ENCODE measurements around the gene SYT6. TPM values are rescaled to one million over a fixed set of nuclear protein-coding genes. Genes with fewer than 3 reads are reported as not detected.

Gene SYT6
- total and polyA plus RNA-seq, 10 of the 15 experiments (the other 5 are each of a cell fraction or from before 2014, with no cell fraction given) = 0.05 to 0.39 TPM; not detected in 8

GRCh38 chr1:114126261-114127095 is 27.2 kb downstream of the SYT6 start:
- peaks cover 6% of the 10 kb centered on the region for H3K4me1 ChIP-seq (ENCODE audit: control insufficient read depth, insufficient read depth, low read length)
- FAIRE-seq = no peak
- in situ Hi-C loops (cut with MboI) (no loop called here), intact Hi-C loops (cut with micrococcal nuclease; ENCODE audit: unreplicated experiment) (no loop called here)
- no TSS peak for BruUV-seq (replicated peaks)
- TF ChIP-seq SIX5 (IDR thresholded peaks at IDR 0.05; ENCODE audit: low read depth, low read length, severe bottlenecking) = no peak
- TF ChIP-seq TAF1 (IDR thresholded peaks at IDR 0.05; ENCODE audit: borderline replicate concordance, low read depth, low read length) = no peak
- no peak for TF ChIP-seq NR2F1 (conservative IDR thresholded peaks at IDR 0.05)
- 0 out of 2 replicates have a peak, but pooled peaks have one; percentile 18 for TF ChIP-seq RUNX3 (IDR thresholded peaks at IDR 0.05; ENCODE audit: low read length)
- TF ChIP-seq RAD51 (IDR thresholded peaks at IDR 0.05) = no peak
- no peaks in the 10 kb centered on the region for H3K36me3 ChIP-seq (ENCODE audit: control insufficient read depth in 2 of 2, insufficient read depth in 2 of 2, low read length in 1 of 2)
- 44% methylated on average over 10 of the region's 10 CpGs for WGBS (ENCODE audit: insufficient coverage, insufficient replicate concordance, low lambda C conversion rate, missing lambda C conversion rate)
- ATAC-seq = peak; percentile 87
- no peaks in the 10 kb centered on the region for H3K79me2 ChIP-seq (ENCODE audit: control insufficient read depth, insufficient read depth, low read length)
- POLR2A ChIA-PET = no interaction called here
- SMC1A ChIA-PET (ENCODE audit: uncharacterized antibody, unreplicated experiment) = interaction anchor here (0.7 to 1.5 kb wide), 3 partner anchors 9 to 74 kb away, joined by 3 to 6 read pairs (median 3); no protein-coding TSS in a partner anchor
- peak; percentile 31 for DNase-seq (ENCODE audit: low read depth, low spot score)
- H3K27me3 ChIP-seq (replicated peaks in 1 of 2; ENCODE audit: control insufficient read depth in 2 of 2, insufficient read depth in 2 of 2, low read length in 1 of 2) = no peaks in the 10 kb centered on the region
- no peaks in the 10 kb centered on the region for H4K20me1 ChIP-seq (ENCODE audit: control insufficient read depth, insufficient read depth)
- CTCF ChIA-PET = interaction anchor here (0.6 to 0.7 kb wide), 2 partner anchors 148 to 606 kb away, joined by 3 read pairs; no protein-coding TSS in a partner anchor
- peak overlapping the region; percentile 76 for H2AFZ ChIP-seq (ENCODE audit: control insufficient read depth, low read depth, low read length)
- no peak overlapping the region for H3K27ac ChIP-seq (ENCODE audit: control insufficient read depth, insufficient read depth)
- H3K4me2 ChIP-seq (ENCODE audit: control insufficient read depth, insufficient read depth) = peak overlapping the region; percentile 67
- H3K9me3 ChIP-seq (replicated peaks; ENCODE audit: control insufficient read depth, insufficient read depth, low read length) = no peaks in the 10 kb centered on the region
- peak overlapping the region; percentile 7; the same call in 1 of the 2 replicates for H3K9ac ChIP-seq (ENCODE audit: control insufficient read depth, insufficient read depth, low read length)
- RAD21 ChIA-PET (ENCODE audit: unreplicated experiment) = interaction anchor here (1.3 to 1.4 kb wide), 2 partner anchors 19 to 51 kb away, joined by 3 to 4 read pairs; no protein-coding TSS in a partner anchor
- no peak overlapping the region for H3K4me3 ChIP-seq

GRCh38 chr1:114124644-114125043 is 29.0 kb downstream of the SYT6 start:
- 44% methylated on average over 7 of the region's 7 CpGs for WGBS (ENCODE audit: insufficient coverage, insufficient replicate concordance, low lambda C conversion rate, missing lambda C conversion rate)
- peaks cover 6% of the 10 kb centered on the region for H3K4me1 ChIP-seq (ENCODE audit: control insufficient read depth, insufficient read depth, low read length)
- BruUV-seq (replicated peaks) = no TSS peak
- no peak overlapping the region for H3K4me2 ChIP-seq (ENCODE audit: control insufficient read depth, insufficient read depth)
- no peak overlapping the region for H3K27ac ChIP-seq (ENCODE audit: control insufficient read depth, insufficient read depth)
- no peaks in the 10 kb centered on the region for H4K20me1 ChIP-seq (ENCODE audit: control insufficient read depth, insufficient read depth)
- no peaks in the 10 kb centered on the region for H3K79me2 ChIP-seq (ENCODE audit: control insufficient read depth, insufficient read depth, low read length)
- DNase-seq (ENCODE audit: low read depth, low spot score) (no peak), ATAC-seq (no peak), FAIRE-seq (no peak)
- ChIA-PET SMC1A (ENCODE audit: uncharacterized antibody, unreplicated experiment) (no interaction called here), POLR2A (no interaction called here), RAD21 (ENCODE audit: unreplicated experiment) (no interaction called here), CTCF (interaction anchor here (0.6 to 1.2 kb wide), 2 partner anchors 158 to 969 kb away, joined by 3 read pairs; no protein-coding TSS in a partner anchor)
- in situ Hi-C loops (cut with MboI) (no loop called here), intact Hi-C loops (cut with micrococcal nuclease; ENCODE audit: unreplicated experiment) (no loop called here)
- no peak overlapping the region for H3K9ac ChIP-seq (ENCODE audit: control insufficient read depth, insufficient read depth, low read length)
- H3K9me3 ChIP-seq (replicated peaks; ENCODE audit: control insufficient read depth, insufficient read depth, low read length) = no peaks in the 10 kb centered on the region
- H2AFZ ChIP-seq (ENCODE audit: control insufficient read depth, low read depth, low read length) = no peak overlapping the region
- 0 out of 4 replicates have a peak, but pooled peaks cover 0 to 1% of the 10 kb centered on the region in 2 experiments for H3K27me3 ChIP-seq (replicated peaks in 1 of 2; ENCODE audit: control insufficient read depth in 2 of 2, insufficient read depth in 2 of 2, low read length in 1 of 2)
- H3K36me3 ChIP-seq (ENCODE audit: control insufficient read depth in 2 of 2, insufficient read depth in 2 of 2, low read length in 1 of 2) = no peaks in the 10 kb centered on the region
- H3K4me3 ChIP-seq = no peak overlapping the region
- TF ChIP-seq CHD4 (IDR thresholded peaks at IDR 0.05) = no peak
- TF ChIP-seq TCF7 (IDR thresholded peaks at IDR 0.05; ENCODE audit: borderline replicate concordance) = no peak
- no peak for TF ChIP-seq HDAC2 (IDR thresholded peaks at IDR 0.05)
- no peak for TF ChIP-seq SMC3 (IDR thresholded peaks at IDR 0.05; ENCODE audit: borderline replicate concordance, low read length)
- TF ChIP-seq EZH2 (IDR thresholded peaks at IDR 0.05; ENCODE audit: borderline replicate concordance, control insufficient read depth, low read depth, low read length) = no peak
- no peak for TF ChIP-seq EGR1 (IDR thresholded peaks at IDR 0.05; ENCODE audit: borderline replicate concordance in 1 of 2, low read depth in 2 of 2, low read length in 2 of 2)

All from GM12878 (cell line).